ENCODE measurements around the gene ANKRD34A.

ANKRD34A gene

GRCh38 chr1:145964328-145965118 is at the start of gene ANKRD34A, which contains the start of gene POLR3GL:
Gene ANKRD34A (minus strand): TSS chr1:145964575. CDS start chr1:145961759, 2,816 bp downstream.
Gene POLR3GL (plus strand): TSS chr1:145964690. CDS start chr1:145974866, 10,176 bp downstream.
- DNase-seq = peak; percentile 66 to 84 (median 77)

GRCh38 chr1:146013559-146013922 is 49.2 kb upstream of the ANKRD34A start:
- no peak for DNase-seq

GRCh38 chr1:146012703-146013558 is 48.6 kb upstream of the ANKRD34A start:
- peak in 2 of 4 experiments; percentile 7 to 10 for DNase-seq

- no peak for DNase-seq
Observed at GRCh38 chr1:146010126-146010738, 45.9 kb upstream of the ANKRD34A start.

GRCh38 chr1:146007489-146008133 is 43.2 kb upstream of the ANKRD34A start:
- DNase-seq = no peak

- no peak for DNase-seq
Observed at GRCh38 chr1:146001709-146002108, 37.3 kb upstream of the ANKRD34A start.

- DNase-seq = no peak
Observed at GRCh38 chr1:145999321-146000024, 35.1 kb upstream of the ANKRD34A start.

GRCh38 chr1:145997718-145998023 is 33.3 kb upstream of the ANKRD34A start:
- no peak for DNase-seq

GRCh38 chr1:145997016-145997717 is 32.8 kb upstream of the ANKRD34A start:
- peak in 2 of 4 experiments; percentile 37 to 42 for DNase-seq

GRCh38 chr1:145996433-145997015 is 32.1 kb upstream of the ANKRD34A start, which contains the start of gene TXNIP:
Gene TXNIP (minus strand): TSS chr1:145996579. CDS start chr1:145996266, 313 bp downstream.
- peak; percentile 77 to 88 (median 86) for DNase-seq

- no peak for DNase-seq
Observed at GRCh38 chr1:145995964-145996432, 31.6 kb upstream of the ANKRD34A start.

GRCh38 chr1:145995148-145995881 is 30.9 kb upstream of the ANKRD34A start:
- DNase-seq = no peak

GRCh38 chr1:145994391-145995120 is 30.2 kb upstream of the ANKRD34A start:
- DNase-seq = no peak

- DNase-seq = no peak
Observed at GRCh38 chr1:145993618-145994390, 29.4 kb upstream of the ANKRD34A start.

- no peak for DNase-seq
Observed at GRCh38 chr1:145992958-145993617, 28.7 kb upstream of the ANKRD34A start.

GRCh38 chr1:145992502-145992936 is 28.1 kb upstream of the ANKRD34A start:
- no peak for DNase-seq

- no peak for DNase-seq
Observed at GRCh38 chr1:145991735-145992412, 27.5 kb upstream of the ANKRD34A start.

Data from activated naive CD4-positive, alpha-beta T cell (primary cell).